ENCODE data around the gene LORICRIN. TPM values are rescaled to one million over a fixed set of nuclear protein-coding genes. Genes with fewer than 3 reads are reported as not detected.

The LORICRIN gene
- total and polyA plus RNA-seq, 2 of the 4 experiments (the other 2 are of a cell fraction): not detected

GRCh38 chr1:153277852-153278251 lies 18.4 kb downstream of the LORICRIN start:
- Histone ChIP-seq H4K8ac (ENCODE audit: low read depth in 2 of 2, low read length in 2 of 2) (no peak overlapping the region), H3K9me3 (ENCODE audit: control insufficient read depth, insufficient read depth, low read length) (no peaks in the 10 kb centered on the region), H2AFZ (replicated peaks; ENCODE audit: low read length, poor library complexity) (no peak overlapping the region), H2BK5ac (ENCODE audit: low read depth, low read length, poor library complexity, severe bottlenecking) (no peak overlapping the region), H3K79me1 (ENCODE audit: low read depth in 1 of 2, low read length in 2 of 2) (no peaks in the 10 kb centered on the region), H3K4ac (ENCODE audit: low read depth, low read length) (no peak overlapping the region), H3K4me2 (ENCODE audit: low read depth, low read length) (no peak overlapping the region), H2BK15ac (ENCODE audit: low read depth, low read length) (no peak overlapping the region), H4K5ac (ENCODE audit: low read depth, low read length) (no peak overlapping the region), H3K27ac (ENCODE audit: insufficient read depth, low read length) (no peak overlapping the region), H3K56ac (ENCODE audit: extremely low read depth, insufficient read depth, low read length) (no peak overlapping the region), H3K14ac (replicated peaks; ENCODE audit: low read depth, low read length) (no peak overlapping the region), H3K9me1 (ENCODE audit: insufficient read depth, low read length) (no peaks in the 10 kb centered on the region), H3K9ac (ENCODE audit: low read depth, low read length) (no peak overlapping the region), H2BK120ac (ENCODE audit: low read depth, low read length) (no peak overlapping the region), H4K91ac (ENCODE audit: insufficient read depth, low read depth, low read length) (no peak overlapping the region), H3K4me1 (ENCODE audit: control insufficient read depth, insufficient read depth, low read length) (no peaks in the 10 kb centered on the region), H2AK9ac (replicated peaks; ENCODE audit: low read depth, low read length, poor library complexity) (no peak overlapping the region), H3K4me3 (ENCODE audit: insufficient read depth, low read depth, low read length) (no peak overlapping the region), H3K23ac (ENCODE audit: low read depth, low read length) (no peak overlapping the region), H4K20me1 (ENCODE audit: insufficient read depth, low read length) (no peaks in the 10 kb centered on the region), H2AK5ac (ENCODE audit: low read depth, low read length) (no peak overlapping the region), H3K18ac (ENCODE audit: low read depth, low read length) (no peak overlapping the region), H2BK20ac (ENCODE audit: low read depth, low read length) (no peak overlapping the region), H3K36me3 (ENCODE audit: control insufficient read depth, insufficient read depth, low read length) (no peaks in the 10 kb centered on the region), H3K27me3 (ENCODE audit: control insufficient read depth, insufficient read depth, low read length) (no peaks in the 10 kb centered on the region; the same call in 1 of the 2 replicates)
- in situ Hi-C loops (cut with MboI; ENCODE audit: low sequenced_read_pairs): no loop called here
- WGBS, 2 experiments (ENCODE audit: extremely low coverage in 2 of 2, insufficient read length in 1 of 2): no CpG with 5 or more reads among the region's 2 CpGs
- intact Hi-C loops (cut with micrococcal nuclease): no loop called here
- no peak for DNase-seq
- ATAC-seq (ENCODE audit: low read depth): no peak
- POLR2A ChIA-PET (ENCODE audit: unreplicated experiment): no interaction called here
- CTCF ChIA-PET: no interaction called here
- TF ChIP-seq, protein P1, sequence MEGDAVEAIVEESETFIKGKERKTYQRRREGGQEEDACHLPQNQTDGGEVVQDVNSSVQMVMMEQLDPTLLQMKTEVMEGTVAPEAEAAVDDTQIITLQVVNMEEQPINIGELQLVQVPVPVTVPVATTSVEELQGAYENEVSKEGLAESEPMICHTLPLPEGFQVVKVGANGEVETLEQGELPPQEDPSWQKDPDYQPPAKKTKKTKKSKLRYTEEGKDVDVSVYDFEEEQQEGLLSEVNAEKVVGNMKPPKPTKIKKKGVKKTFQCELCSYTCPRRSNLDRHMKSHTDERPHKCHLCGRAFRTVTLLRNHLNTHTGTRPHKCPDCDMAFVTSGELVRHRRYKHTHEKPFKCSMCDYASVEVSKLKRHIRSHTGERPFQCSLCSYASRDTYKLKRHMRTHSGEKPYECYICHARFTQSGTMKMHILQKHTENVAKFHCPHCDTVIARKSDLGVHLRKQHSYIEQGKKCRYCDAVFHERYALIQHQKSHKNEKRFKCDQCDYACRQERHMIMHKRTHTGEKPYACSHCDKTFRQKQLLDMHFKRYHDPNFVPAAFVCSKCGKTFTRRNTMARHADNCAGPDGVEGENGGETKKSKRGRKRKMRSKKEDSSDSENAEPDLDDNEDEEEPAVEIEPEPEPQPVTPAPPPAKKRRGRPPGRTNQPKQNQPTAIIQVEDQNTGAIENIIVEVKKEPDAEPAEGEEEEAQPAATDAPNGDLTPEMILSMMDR (conservative IDR thresholded peaks at IDR 0.05; ENCODE audit: low read depth, low read length): 0 out of 2 replicates have a peak, but pooled peaks have one; percentile 4
- TF ChIP-seq RCOR1 (IDR thresholded peaks at IDR 0.05; ENCODE audit: insufficient replicate concordance, low read length): no peak
- dilution Hi-C loops (cut with HindIII; ENCODE audit: low sequenced_read_pairs, unreplicated experiment): no loop called here
- BruUV-seq (replicated peaks): no TSS peak

Data from IMR-90 (cell line).